NB4 (cell line): ENCODE measurements around the gene SELENOP.

ENCODE experiments used
- DNase-seq: peaks from one replicate; pipeline ENCODE4 v3.0.0; 2010; ENCODE audit warnings: low read depth
- H3K4me3 ChIP-seq: one replicate; pipeline ENCODE4 v1.5.1; 2011; ENCODE audit warnings: mild to moderate bottlenecking, low read depth, low read length, moderate library complexity
- CTCF ChIP-seq: IDR thresholded peaks from one replicate; pipeline ENCODE4 v1.5.1; 2012; ENCODE audit warnings: low read depth, low read length
- MYC ChIP-seq: IDR thresholded peaks from 2 replicates; pipeline ENCODE4 v1.6.1; 2011; ENCODE audit warnings: low read depth, low read length
- POLR2A ChIP-seq: IDR thresholded peaks from 2 replicates; pipeline ENCODE4 v1.6.1; 2011; ENCODE audit warnings: mild to moderate bottlenecking; ENCODE audit not compliant: insufficient read length; ENCODE audit errors: extremely low read depth
- TF ChIP-seq, protein P1 (sequence below): IDR thresholded peaks from 2 replicates; pipeline ENCODE4 v1.6.1; 2011; ENCODE audit warnings: low read depth, low read length

SELENOP gene, protein sequence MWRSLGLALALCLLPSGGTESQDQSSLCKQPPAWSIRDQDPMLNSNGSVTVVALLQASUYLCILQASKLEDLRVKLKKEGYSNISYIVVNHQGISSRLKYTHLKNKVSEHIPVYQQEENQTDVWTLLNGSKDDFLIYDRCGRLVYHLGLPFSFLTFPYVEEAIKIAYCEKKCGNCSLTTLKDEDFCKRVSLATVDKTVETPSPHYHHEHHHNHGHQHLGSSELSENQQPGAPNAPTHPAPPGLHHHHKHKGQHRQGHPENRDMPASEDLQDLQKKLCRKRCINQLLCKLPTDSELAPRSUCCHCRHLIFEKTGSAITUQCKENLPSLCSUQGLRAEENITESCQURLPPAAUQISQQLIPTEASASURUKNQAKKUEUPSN

GRCh38 chr5:42811591-42812446, at the start of gene SELENOP:
SELENOP (minus strand) TSS chr5:42811892; CDS start chr5:42808353, 3,539 bp downstream.
- no peak within 1 kb of the TSS for H3K4me3 ChIP-seq
- DNase-seq, result peak; percentile 8

GRCh38 chr5:42858687-42859086, 47.0 kb upstream of the SELENOP start:
- DNase-seq, result no peak
- no peak overlapping the region for H3K4me3 ChIP-seq
- TF ChIP-seq MYC (no peak), CTCF (no peak), POLR2A (no peak)
- TF ChIP-seq, protein P1, sequence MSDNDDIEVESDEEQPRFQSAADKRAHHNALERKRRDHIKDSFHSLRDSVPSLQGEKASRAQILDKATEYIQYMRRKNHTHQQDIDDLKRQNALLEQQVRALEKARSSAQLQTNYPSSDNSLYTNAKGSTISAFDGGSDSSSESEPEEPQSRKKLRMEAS, result no peak

More at GRCh38 chr5:42811591-42812446, at the start of gene SELENOP:
- TF ChIP-seq POLR2A, result no peak
- TF ChIP-seq CTCF, result no peak
- no peak for TF ChIP-seq MYC
- TF ChIP-seq, protein P1, result no peak

- no peak overlapping the region for H3K4me3 ChIP-seq
- peak; percentile 28 for DNase-seq
- no peak for TF ChIP-seq POLR2A
- no peak for TF ChIP-seq CTCF
- no peak for TF ChIP-seq MYC
Measured at GRCh38 chr5:42858031-42858643, 46.4 kb upstream of the SELENOP start.

DNA sequence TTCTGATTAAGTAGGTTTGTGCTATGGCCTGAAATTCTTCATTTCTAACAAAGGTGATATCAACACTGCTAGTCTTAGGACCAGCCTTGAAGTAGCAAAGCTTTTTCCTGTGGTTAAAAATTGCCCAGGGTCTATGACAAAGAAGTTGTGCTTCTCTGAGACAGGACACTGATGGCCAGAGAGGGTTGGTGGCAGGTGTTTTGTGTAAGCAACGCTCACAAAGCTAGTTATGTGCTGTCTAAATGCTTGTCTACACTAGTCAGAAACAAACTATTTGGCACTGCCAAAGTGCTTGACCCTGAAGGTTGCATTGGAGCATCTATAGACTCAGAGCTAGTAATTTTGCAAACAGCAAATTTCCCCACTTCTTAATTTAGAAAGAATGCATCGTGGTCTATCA, 44.1 kb upstream of the SELENOP start:
- TF ChIP-seq MYC, result no peak
- TF ChIP-seq, protein P1, result no peak
- no peak for TF ChIP-seq POLR2A
- no peak for TF ChIP-seq CTCF
- no peak overlapping the region for H3K4me3 ChIP-seq
- DNase-seq, result no peak

- no peak overlapping the region for H3K4me3 ChIP-seq
- no peak for DNase-seq
- TF ChIP-seq POLR2A, result no peak
- no peak for TF ChIP-seq CTCF
- no peak for TF ChIP-seq MYC
Measured at GRCh38 chr5:42855386-42855785, 43.7 kb upstream of the SELENOP start.
